UCSD-AML1 (cell line): ENCODE measurements around the gene ADAMTS18.

Source experiments
- DNase-seq: peaks from one replicate; lab custom pipeline; 2025; ENCODE audit not compliant: unreplicated experiment; lab: John Stamatoyannopoulos, UW

The ADAMTS18 gene

GRCh38 chr16:77330332-77331042 lies 104.3 kb downstream of the ADAMTS18 start:
- DNase-seq, result no peak

- no peak for DNase-seq
Observed at GRCh38 chr16:77328768-77329167, 106.1 kb downstream of the ADAMTS18 start.

- no peak for DNase-seq
Observed at GRCh38 chr16:77328274-77328673, 106.6 kb downstream of the ADAMTS18 start.

GRCh38 chr16:77327717-77328116 lies 107.1 kb downstream of the ADAMTS18 start:
- DNase-seq, result no peak

GRCh38 chr16:77324729-77325128 lies 110.1 kb downstream of the ADAMTS18 start:
- no peak for DNase-seq

- DNase-seq, result no peak
Observed at GRCh38 chr16:77323695-77324094, 111.1 kb downstream of the ADAMTS18 start.

GRCh38 chr16:77322757-77323156 lies 112.1 kb downstream of the ADAMTS18 start:
- DNase-seq, result no peak

GRCh38 chr16:77317059-77317458 lies 117.8 kb downstream of the ADAMTS18 start:
- no peak for DNase-seq

GRCh38 chr16:77310877-77311276 lies 124.0 kb downstream of the ADAMTS18 start:
- no peak for DNase-seq

- DNase-seq, result no peak
Observed at GRCh38 chr16:77308163-77308561, 126.7 kb downstream of the ADAMTS18 start.

- no peak for DNase-seq
Observed at GRCh38 chr16:77307426-77308162, 127.2 kb downstream of the ADAMTS18 start.

GRCh38 chr16:77306075-77306474 lies 128.8 kb downstream of the ADAMTS18 start:
- DNase-seq, result no peak

- no peak for DNase-seq
Observed at GRCh38 chr16:77304877-77305276, 130.0 kb downstream of the ADAMTS18 start.

- no peak for DNase-seq
Observed at GRCh38 chr16:77304134-77304533, 130.7 kb downstream of the ADAMTS18 start.

GRCh38 chr16:77302674-77303073 lies 132.2 kb downstream of the ADAMTS18 start:
- DNase-seq, result no peak

GRCh38 chr16:77302249-77302648 lies 132.6 kb downstream of the ADAMTS18 start:
- no peak for DNase-seq

GRCh38 chr16:77300256-77300655 lies 134.6 kb downstream of the ADAMTS18 start:
- no peak for DNase-seq

GRCh38 chr16:77299395-77299794 lies 135.4 kb downstream of the ADAMTS18 start:
- DNase-seq, result no peak

GRCh38 chr16:77298418-77299360 lies 136.1 kb downstream of the ADAMTS18 start:
- DNase-seq, result no peak

GRCh38 chr16:77297996-77298395 lies 136.8 kb downstream of the ADAMTS18 start:
- DNase-seq, result no peak

GRCh38 chr16:77295896-77296295 lies 138.9 kb downstream of the ADAMTS18 start:
- DNase-seq, result no peak
